HG02678 (cell line): ENCODE results near the gene GRSF1.
"Not testable (repeated sequence)": the region's sequence is repeated elsewhere in the genome, so short reads cannot be mapped to it uniquely, and the experiment has no call there.

ENCODE experiments used
- ATAC-seq: cut with Tn5 transposase; IDR thresholded peaks from one replicate; pipeline ENCODE4 v1.9.1; 2021; ENCODE audit warnings: mild to moderate bottlenecking, moderate library complexity; ENCODE audit not compliant: unreplicated experiment

Gene GRSF1

DNA sequence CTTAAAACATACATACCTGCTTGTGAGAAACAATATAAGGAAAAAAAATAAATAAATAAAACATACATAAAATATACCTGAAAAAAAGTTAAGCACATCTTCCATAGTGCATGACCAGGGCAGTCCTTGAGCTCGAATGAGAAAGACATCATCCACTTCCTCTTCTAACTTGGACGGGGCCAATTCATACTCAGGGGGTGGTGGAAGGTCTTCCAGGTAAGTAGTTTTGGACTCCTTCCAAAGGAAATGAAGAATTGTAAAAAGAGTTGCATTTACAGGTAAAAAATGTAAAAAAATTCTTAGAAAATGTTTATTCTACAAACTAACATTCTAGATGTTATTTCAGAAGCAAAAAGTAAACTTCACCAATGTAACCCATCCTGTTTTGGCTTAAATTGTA, 3.6 kb downstream of the GRSF1 start:
- ATAC-seq, result no peak

DNA sequence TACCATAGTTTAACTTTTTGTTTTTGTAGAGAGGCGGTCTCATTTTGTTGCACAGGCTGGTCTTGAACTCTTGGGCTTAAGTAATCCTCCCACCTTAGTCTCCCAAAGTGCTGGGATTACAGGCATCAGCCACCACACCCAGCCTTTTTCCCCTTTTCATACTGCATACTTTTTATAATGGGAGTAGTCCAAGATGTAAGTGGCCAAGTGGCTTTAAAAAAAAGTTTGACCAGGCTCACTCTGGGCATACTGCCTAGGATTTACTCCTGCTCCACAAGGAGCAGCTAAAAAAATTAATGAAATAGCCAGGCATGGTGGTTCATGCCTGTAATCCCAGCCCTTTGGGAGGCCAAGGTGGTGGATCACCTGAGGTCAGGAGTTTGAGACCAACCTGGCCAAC, 6.0 kb downstream of the GRSF1 start:
- ATAC-seq, result no peak

DNA sequence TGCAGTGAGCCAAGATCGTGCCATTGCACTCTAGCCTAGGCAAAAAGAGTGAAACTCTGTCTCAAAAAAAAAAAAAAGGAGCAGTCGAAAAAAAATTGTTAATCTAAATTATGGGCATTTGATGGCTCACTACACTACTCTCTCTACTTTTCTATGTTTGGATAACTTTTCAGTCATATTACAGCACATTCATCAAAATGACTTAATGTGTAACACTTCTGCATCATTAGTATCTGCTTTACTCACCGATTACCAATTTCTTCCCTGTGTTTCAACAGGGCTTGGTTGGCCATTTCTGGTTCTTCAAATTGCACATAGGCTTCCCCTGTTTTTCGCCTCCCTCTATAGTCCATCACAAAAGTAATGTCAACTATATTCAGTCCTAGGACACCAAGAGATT, 8.4 kb downstream of the GRSF1 start:
- ATAC-seq, result no peak

DNA sequence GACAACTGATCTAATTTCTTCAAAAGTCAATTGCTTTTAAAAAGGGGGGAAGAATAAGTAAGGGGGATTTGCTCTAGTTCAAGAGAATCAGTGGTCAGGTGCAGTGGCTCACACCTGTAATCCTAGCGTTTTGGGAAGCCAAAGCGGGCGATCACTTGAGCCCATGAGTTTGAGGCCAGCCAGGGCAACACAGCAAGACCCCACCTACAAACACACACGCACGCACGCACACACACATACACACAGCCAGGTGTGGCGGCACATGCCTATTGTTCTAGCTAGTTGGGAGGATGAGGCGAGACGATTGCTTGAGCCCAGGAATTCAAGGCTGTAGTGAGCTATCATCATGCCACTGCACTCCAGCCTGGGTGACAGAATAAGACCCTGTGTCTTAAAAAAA, 9.6 kb downstream of the GRSF1 start:
- no peak for ATAC-seq

DNA sequence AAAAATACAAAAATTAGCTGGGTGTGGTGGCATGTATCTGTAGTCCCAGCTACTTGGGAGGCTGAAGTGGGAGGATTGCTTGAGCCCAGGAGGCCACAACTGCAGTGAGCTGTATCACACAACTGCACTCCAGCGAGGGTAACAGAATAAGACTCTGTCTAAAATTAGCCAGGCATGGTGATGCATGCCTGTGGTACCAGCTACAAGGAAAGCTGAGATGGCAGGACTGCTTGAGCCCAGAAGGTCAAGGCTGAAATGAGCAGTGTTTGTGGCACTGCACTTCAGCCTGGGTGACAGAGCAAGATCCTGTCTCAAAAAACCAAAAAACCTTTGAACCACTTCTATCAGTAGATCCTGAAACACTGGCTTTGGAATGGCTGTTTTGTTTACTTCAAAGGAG, 10.2 kb downstream of the GRSF1 start:
- no peak for ATAC-seq

DNA sequence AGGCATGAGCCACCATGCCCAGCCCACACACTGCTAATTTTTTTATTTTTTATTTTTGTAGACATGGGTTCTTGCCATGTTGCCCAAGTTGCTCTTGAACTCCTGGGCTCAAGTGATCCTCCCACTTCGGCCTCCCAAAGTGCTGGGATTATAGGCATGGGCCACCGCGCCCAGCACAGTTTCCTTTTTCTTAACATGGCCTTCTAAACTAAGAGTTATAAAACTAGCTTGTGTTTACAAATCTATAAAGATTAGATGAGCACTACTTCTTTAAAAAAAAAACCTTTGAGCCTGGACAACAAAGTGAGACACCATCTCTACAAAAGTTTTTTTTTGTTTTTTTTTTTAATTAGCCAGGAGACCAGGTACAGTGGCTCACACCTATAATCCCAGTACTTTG, 10.7 kb downstream of the GRSF1 start:
- ATAC-seq, result no peak

DNA sequence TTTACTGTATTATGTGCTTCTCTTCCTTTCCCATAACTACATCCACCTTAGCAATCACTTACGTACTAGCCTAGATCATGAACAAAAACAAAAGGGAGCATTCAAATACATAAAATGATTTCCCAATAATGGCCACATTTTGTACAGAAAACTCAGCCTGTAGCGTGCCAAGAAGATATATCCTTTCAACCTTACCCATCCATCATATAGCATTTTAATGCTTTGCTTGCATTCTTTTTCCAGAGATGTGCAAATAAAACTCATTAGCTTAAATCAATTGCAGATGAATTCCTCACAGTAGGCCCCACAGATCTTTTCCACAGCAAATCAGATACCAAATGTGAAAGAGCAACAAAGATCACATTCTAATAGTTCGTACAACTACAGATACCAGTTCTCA, 20.8 kb downstream of the GRSF1 start:
- no peak for ATAC-seq

DNA sequence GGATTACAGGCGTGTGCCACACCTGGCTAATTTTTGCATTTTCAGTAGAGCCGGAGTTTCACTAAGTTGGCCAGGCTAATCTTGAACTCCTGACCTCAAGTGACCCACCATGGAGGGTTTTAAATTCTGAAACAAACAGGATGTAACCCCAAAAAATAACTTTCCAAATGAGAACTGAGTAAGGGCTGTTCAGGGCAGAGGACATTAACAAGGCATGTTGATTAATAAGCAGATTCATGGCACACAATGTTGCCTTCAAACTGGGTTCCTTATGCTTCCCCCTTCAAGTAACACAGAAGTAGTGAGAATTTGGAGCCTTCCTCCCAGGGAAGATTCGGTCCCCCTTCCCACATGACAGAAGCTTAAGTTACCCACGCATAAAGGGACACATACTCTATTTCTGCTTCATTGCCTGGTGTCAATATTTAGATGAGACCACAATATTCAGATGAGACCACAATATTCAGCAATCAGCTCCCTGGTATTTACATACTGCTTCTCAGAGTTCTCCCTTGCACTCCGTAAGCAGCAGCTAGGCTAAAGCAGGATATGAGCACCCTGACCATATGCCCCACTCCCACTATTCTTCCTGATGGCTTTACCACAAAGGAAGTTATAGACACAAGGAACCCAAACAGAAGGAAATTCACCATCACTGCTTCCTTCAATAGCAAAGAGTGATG, 21.4 kb downstream of the GRSF1 start:
- ATAC-seq, result peak; percentile 62

DNA sequence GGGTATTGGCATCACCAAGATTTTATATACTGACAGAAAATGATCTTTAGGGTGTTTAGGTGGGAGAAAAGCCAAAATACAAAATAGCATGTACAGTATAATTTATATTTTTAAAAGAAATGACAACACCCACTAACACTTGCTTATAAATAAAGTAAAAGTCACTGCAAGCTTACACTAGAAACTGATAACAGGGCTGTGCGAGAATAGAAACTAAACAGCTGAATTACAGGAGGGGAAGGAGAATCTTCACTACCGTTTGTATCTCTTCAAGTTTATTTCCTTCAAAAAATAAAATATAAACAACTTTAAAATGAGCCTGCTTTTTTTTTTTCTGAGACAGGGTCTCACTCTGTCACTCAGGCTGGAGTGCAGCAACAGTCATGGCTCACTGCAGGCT, 22.8 kb downstream of the GRSF1 start:
- ATAC-seq, result no peak

DNA sequence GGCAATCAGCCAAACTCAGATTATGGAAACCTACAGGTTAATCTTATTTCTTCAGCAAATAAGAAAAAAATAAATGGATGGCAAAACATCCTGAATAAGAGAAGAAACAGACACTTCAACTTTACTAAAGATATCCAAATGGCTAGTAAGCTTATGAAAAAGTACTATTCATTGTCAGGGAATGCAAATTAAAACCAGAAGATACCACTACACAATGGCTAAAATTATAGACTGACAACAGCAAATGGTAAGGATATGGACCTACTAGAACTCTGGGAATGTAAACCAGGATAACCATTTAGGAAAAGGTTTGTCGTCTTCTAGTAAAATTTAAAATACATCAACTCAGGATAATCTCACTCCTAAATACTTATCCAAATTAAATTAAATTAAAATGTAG, 24.3 kb downstream of the GRSF1 start:
- no peak for ATAC-seq

DNA sequence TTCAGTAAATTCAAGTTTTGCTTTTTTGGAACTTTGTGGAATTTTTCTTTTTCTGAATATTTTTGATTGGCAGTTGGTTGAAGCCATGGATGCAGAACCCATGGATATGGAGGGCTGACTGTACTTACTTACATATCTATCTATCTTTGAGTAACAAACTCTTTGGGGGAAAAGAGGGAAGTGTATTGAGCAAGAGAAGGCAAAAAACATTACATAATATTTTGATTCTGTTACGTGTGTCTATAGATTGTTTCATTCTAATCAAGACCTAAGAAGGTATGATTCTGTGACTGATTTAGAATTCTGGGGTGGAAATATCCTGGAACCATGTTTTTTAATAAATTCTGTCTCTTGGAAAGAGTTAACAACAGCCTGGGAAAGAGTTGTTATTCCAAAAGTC, 31.5 kb downstream of the GRSF1 start:
- no peak for ATAC-seq

DNA sequence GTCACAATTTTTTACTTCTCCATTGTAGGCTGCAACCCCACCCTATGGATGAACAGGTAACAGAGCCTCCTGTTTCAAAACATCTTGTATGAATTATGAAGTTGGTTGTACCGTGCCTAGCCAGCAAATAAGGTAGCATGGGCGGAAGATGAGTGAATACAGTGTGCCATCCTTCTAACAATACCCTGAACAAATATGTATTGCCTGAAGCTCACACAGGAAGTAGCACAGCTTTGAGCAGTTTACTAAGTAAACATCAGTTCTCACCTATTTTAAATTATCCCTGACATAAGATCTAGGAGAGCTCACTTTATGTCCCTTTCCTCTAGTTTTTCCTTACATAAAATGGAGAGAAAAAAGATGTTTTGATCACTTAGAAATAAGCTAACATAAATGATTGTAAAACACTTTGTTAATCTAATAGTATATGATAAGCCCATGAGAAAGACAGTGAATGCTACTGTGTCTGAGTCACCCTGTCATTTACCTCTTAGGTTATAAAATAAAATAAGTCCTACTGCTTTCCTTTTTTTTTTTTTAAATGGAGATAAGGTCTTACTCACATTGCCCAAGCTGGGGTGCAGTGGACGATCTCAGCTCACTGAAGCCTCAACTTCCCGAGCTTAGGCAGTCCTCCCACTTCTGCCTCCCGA, 36.6 kb downstream of the GRSF1 start:
- ATAC-seq, result no peak

DNA sequence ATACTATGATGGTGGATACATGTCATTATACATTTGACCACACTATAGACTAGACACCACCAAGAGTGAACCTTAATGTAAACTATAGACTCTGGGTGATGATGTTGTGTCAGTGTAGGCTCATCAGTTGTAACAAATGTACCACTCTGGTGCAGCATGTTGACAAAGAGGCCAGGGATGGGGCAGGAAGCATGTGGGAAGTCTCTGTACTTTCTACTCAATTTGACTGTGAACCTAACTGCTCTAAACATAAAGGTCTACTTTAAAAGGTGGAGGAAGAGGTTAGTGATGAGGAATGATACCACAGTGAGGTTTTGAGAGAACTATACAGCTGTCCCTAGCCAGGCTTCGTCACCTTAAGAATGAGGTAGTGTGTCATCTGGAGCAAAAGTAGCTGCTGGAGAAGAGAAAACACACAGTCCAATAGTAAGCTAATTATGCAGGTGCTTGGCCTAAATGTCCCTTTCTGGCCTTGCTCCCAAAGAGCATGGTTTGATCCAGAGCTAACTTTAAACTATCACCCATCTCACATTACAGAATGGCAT, 38.4 kb downstream of the GRSF1 start:
- peak; percentile 68 for ATAC-seq

DNA sequence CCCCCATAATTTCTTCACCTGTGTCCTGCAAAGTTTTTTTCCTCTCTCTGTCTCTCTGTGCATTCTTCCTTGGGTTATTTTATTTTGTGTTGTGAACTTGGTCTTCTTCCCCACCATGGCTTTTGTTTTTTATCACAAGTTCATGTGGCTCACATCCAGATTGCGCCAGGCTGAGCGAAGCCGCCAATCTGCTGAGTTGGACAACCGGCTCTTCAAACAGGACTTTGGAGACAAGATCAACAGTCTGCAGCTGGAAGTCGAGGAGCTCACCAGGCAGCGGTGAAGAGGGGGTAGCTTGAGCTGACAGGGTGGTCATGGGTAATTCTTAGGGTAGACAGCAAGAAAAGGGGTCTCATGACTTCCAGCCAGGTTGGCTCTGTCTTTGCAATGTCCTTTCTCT, 46.1 kb downstream of the GRSF1 start:
- no peak for ATAC-seq

DNA sequence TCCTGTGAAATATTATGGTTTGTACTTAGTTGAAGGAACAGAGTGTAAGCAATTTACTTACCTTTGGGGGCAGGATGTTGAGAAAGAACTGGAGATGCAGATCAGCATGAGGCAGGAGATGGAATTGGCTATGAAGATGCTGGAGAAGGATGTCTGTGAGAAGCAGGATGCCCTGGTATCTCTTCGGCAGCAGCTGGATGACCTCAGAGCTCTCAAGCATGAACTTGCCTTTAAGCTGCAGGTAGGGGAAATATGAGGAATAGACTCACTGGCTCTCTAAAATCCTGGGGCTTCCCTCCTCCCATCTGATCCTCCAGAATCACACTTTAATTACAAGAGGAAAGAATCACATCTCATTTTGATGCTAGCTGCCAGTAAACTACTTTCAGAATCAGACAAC, 51.0 kb downstream of the GRSF1 start:
- no peak for ATAC-seq

DNA sequence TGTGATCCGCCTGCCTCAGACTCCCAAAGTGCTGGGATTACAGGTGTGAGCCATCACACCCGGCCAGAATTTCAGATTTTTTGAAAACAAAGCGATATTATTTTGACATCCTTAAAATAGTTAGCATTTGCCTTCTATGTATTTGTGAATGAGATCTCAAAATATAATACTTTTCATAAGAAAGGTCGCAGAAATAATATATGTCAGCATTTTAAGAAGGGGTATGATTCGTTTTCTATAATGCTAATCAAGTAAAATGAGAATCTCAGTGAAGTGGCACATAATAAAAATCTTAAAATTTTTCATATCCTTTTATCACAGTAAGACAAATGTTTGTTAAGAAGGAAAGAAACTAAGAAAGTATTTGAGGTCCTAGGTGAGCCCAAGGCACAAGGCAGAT, 52.2 kb downstream of the GRSF1 start:
- ATAC-seq, result no peak

DNA sequence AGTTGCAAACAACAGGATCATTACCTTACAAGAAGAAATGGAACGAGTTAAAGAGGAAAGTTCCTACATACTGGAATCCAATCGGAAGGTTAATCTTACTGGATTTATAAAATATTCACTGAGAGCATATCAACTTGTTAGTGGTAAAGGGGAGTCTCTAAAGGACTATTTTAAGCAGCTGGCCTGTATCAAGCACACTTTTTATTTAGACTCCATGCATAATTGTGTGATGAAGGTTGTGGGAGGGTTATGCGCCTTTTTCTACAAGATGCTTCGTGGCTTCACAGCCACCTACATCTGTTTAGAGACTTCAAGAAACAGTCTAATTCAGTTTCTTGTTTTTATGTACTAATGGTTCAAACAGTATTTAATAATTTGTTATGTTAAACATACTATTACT, 56.6 kb downstream of the GRSF1 start:
- ATAC-seq, result no peak

DNA sequence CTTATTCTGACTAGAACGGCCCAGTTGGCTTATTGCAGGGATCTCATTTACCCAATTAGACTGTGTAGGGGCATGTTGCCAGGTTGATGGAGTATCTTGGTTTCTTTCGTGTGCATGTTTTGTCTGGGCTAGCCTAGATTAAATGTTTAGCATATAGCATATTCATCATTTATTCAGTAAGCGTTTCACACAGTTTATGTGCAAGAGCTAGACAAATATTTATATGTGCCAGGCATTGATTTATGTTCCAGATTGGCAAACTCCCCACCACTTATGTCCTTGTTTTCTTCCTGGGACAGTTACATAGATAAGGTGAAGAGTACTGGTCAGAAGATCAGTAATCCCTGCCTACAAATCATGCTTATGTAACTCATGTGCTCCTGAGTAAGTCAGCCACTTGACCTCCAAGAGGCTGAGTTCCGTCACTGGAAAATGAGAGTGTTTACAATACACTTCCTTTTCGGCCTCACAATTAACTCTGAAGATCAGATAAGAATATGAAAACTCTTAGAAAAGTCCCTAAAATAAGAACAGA, 60.7 kb downstream of the GRSF1 start:
- ATAC-seq, result no peak

DNA sequence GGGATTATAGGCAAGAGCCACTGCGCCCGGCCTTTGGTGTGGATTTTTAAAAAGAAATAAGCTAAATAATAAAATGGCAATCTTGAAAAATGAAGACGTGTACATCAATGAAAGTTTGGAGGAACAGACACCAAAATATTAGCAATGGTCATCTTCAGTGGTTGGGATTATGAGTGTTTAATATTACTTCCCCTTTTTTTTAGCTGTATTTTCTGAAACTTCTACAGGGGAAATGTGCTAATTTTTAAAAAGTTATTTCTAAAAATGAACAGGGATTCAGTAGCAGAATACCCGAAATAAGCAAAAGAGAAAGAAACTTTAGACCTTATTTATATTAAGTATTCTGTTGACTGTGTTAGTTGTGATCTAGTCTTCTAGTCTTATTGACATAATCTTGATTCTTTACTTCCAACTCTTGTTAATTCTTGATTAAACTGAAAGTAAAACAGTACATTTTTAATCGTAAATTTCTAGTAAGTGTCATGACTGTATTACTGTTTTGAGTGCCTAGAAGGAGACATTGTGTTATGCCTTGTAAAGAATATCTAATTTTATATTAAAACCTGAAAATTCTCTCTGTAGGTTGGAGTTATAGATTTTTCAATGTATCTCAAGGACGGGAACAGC, 66.6 kb downstream of the GRSF1 start:
- peak; percentile 67 for ATAC-seq

DNA sequence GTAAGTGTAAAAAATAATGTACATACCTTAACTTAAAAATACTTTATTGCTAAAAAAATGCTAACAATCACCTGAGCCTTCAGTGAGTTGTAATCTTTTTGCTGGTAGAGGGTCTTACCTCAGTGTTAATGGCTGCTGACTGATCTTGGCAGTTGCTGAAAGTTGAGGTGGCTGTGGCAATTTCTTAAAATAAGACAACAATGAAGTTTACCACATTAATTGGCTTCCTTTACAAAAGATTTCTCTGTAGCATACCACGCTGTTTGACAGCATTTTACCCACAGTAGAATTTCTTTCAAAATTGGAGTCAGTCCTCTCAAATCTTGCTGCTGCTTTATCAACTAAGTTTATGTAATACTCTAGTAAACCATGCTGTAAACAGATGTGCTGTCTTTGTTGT, 70.3 kb downstream of the GRSF1 start:
- ATAC-seq, result not testable (repeated sequence)

DNA sequence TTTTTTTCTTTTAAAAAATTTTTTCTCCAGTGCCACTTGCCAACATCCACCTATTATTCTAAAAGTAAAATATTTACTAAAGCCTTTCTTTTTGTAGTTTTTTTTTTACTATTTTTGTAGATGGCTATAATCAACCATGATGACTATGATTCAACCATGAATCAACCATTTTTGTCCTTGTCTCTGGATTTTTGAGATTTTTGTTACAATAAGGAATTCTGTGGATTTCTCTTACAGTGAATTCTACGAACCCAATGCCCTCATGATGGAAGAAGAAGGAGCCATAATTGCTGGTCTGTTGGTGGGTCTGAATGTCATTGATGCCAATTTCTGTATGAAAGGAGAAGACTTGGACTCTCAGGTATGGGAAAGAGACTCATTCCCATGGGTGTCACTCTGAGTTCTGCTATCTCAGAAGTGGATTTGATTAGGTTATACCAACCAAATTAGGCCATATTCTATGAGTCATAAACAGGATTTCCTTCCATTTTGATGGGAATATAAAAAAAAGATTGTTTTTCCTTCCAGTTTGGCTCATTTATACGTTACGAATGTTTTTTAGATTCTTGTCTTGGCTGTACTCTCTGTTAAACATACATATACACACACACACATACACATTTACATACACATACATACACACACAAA, 71.3 kb downstream of the GRSF1 start:
- no peak for ATAC-seq
